Activated CD8-positive, alpha-beta memory T cell treated with anti-CD3 and anti-CD28 coated beads for 36 hours (primary cell): Measurements from ENCODE around the gene FAM204A. TPM values are rescaled to one million over a fixed set of nuclear protein-coding genes. Genes with fewer than 3 reads are reported as not detected.

ENCODE experiments used
- CTCF ChIA-PET: fragments of 350-600 bp; sonication (Branson Sonifier 250); formaldehyde crosslinking; loops from one replicate; lab custom pipeline; 2021; ENCODE audit warnings: antibody characterized with exemption; lab: Charles Lee
- POLR2A ChIA-PET: fragments of 350-600 bp; sonication (Branson Sonifier 250); formaldehyde crosslinking; loops from one replicate; lab custom pipeline; 2021; ENCODE audit warnings: antibody characterized with exemption; lab: Charles Lee
- total RNA-seq, 2 experiments: library from RNA; stranded (reverse); gene quantifications; one replicate each; pipeline ENCODE4 v1.2.3, GENCODE V29; 2021

FAM204A gene
- total RNA-seq, 2 experiments from 2014 or later, result 60.9 to 71.1 TPM

DNA sequence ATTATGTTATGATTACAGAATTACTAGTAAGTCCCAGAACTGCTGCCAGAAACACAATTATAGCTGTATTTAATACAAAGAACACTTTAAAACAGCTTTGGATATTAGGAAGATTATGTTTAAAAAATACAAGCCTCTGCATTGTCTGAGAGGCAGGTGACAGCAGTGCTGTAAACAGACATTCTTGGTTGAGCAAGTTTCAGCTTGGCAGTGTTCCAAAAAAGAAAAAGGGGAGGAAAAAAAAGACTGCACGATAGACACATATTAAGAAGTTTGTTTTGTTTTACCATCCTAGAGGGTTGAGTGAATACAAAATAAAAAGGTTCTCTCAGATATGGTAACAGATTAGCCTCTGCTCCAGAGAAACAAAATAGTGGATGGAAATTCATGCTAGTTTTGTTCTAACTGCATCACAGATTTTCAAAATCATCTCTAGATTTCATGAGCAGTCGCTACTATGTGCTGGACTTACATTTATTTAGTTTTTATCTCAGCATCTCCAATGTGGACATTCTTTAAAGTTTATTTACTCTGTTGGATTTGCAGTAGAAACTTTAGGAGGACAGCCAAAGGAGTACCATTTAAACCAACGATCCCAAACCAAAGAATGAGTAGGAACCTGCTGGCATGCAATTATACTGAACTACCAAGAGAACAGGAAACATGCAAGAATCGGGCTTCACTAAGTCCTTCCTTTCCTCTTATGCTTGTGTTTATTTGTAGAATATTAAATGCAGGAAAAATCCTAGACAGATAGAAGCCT lies 9.0 kb downstream of the FAM204A start:
- CTCF ChIA-PET, result no interaction called here
- POLR2A ChIA-PET, result interaction anchor here (0.9 kb wide), 1 partner anchor 680 kb away, joined by 17 read pairs; no protein-coding TSS in a partner anchor

DNA sequence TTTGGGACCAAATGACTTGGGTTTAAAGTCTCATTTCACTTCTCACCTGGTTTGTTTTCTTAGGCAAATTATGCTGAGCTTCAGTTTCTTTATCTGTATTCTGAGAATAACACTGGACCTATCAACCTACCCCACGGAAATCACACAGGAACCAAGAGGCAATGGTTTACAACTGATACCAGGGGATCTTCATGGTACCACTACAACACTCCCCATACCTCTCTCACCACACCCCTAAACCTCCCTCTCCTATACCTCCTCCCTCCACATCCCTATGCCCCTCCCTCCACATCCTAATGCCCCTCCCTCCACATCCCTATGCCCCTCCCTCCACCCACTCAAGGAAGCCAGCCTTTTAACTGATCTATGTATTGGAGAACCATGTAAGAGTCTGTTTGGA lies 9.9 kb downstream of the FAM204A start:
- CTCF ChIA-PET, result interaction anchor here (0.6 kb wide), 1 partner anchor 18 kb away, joined by 4 read pairs; no protein-coding TSS in a partner anchor
- POLR2A ChIA-PET, result interaction anchor here (0.9 kb wide), 1 partner anchor 679 kb away, joined by 17 read pairs; no protein-coding TSS in a partner anchor

DNA sequence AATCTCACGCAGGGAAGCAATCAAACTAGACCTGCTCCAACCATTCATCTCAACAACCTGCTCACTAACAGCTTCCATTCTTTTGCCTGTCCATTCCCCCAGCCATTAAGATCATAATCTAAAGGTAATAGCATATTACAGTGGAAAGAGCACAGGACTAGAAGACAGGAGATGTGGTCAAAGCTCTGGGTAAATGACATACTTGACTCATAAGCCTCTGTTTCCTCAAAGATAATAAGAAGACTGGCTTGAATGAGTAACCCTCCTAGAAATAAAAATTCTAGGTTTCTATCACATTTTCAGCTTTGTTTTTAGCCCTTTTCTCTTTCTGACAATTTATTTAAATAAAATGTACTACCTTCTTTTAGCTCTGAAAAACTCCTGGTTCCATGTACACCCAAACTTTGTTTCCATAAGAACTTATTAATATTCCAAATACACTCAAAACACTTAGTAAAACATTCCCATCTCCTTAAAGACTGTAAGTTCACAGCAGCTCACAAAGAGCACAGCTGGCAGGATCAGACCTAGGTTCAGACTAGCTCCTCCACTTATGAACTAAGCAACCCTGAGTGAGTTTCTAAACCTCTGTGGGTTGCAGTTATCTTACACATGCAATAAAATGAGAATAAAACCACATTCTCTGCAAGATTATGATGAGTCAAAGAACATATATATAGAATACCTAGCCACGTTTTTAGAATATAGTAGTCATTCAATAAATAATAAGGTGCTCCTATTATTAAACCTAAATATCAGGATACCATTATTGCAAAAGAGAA lies 11.6 kb downstream of the FAM204A start:
- POLR2A ChIA-PET, result interaction anchor here (1.0 kb wide), 1 partner anchor 11 kb away, joined by 3 read pairs; the partner anchor contains the start of gene FAM204A
- CTCF ChIA-PET, result no interaction called here

DNA sequence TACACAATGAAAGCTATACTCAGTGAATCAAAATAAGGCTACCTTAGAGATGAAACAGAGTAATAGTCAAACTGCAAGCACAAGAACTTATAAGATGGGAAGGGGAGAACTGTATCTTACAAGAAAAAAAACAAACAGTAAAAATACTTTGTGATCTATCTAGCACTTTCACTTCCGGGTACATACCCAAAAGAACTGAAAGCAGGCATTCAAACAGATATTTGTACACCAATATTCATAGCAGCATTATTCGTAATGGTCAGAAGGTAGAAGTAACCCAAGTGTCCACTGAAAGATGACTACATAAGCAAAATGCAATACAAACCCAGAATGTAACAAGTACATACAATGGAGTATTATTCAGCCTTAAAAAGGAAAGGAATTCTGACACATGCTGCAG lies 18.0 kb downstream of the FAM204A start:
- ChIA-PET CTCF (no interaction called here), POLR2A (no interaction called here)

DNA sequence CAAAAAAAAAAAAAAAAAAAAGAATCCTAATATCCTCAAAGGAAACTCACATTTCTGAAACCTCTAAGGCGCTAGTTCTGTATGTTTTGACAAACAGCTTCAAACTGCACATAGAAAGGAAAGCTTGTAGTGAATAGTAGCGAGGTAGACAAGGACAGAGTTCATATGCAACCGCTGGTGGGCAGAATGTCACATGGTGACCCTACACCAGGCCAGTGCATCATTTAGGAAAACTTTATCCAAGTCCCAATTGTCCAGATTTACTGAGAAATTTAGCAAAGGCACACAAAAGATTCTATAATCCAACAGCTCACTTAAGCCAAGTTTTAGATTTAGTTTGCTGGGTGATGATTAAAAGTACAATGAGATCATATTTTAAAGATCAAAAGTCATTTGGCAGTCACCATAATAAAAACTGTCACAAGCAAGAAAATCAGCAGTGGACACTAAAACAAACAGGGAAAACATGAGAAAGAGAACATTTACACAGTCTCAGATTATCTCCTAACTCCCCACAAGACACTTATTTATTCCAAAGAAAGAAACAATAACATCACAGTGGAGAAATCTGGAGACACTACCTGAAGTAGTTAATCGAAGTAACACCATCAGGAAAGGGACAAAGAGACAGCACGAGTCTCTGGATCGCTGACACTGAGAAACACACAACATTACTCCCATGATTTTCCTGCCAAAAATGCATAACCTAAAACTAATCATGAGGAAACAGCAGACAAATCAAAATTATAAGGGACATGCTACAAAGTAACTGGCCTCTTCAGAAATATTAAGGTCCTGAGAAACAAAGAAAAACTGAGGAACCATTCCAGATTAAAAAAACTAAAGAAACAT lies 20.2 kb downstream of the FAM204A start:
- POLR2A ChIA-PET, result no interaction called here
- CTCF ChIA-PET, result interaction anchor here (0.7 kb wide), 1 partner anchor 9 kb away, joined by 3 read pairs; no protein-coding TSS in a partner anchor

DNA sequence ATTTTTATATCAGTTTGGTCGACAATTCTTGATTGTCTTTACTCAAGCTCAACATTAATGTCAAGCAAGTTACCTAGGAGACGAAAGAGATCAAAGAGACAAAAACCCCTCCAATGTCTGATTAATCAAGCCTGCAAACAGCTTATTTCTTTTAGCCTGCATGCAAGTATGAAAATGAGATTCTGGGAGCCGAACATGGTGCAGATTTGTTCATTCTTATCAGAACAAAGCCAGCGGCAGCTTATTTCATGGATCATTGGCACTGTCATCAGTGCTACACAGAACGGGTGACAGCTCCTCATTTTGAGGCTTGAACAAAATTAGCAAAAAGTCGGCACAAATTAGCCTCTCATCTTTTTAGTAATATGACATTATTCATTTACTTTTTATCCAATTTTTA lies 26.5 kb downstream of the FAM204A start:
- POLR2A ChIA-PET, result no interaction called here
- CTCF ChIA-PET, result interaction anchor here (0.6 kb wide), 1 partner anchor 128 kb away, joined by 3 read pairs; no protein-coding TSS in a partner anchor

DNA sequence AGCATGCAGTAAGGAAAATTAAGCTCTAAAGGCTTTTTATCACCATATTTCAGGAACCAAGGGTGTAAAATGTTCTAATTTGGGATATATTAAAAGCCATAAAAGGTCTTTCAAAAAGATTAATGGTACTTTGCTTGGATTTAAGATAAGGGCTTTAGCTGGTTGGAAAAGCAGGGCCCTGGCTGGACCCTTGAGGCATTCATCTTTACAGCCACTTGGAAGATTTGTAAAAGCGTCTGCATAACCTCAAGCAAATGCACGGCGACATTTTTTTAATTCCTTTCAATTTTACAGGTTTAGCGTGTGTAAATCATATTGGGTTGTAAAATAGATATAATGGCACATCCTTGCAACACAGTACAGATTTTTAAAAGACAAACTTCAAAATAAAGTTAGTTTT lies 27.2 kb downstream of the FAM204A start:
- ChIA-PET CTCF (no interaction called here), POLR2A (no interaction called here)

DNA sequence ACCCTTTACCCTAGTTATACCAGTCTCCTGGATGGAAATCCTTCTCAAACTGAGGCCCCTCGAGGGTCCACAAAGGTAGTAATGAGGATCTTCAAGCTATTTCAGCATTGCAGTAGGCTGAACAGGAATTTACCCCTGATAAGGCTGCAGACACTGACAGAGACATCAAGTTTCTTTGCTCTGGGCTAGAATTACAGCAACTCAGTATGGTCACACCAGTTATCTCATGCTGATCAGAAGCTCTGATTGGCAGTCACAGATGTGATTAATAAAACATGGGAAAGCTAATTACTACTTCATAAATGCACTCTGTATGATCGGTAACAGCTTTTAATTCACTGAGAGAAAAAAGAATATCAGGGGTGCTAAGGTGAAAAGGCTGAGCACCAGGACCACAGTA lies 30.6 kb downstream of the FAM204A start:
- CTCF ChIA-PET, result no interaction called here
- POLR2A ChIA-PET, result no interaction called here

DNA sequence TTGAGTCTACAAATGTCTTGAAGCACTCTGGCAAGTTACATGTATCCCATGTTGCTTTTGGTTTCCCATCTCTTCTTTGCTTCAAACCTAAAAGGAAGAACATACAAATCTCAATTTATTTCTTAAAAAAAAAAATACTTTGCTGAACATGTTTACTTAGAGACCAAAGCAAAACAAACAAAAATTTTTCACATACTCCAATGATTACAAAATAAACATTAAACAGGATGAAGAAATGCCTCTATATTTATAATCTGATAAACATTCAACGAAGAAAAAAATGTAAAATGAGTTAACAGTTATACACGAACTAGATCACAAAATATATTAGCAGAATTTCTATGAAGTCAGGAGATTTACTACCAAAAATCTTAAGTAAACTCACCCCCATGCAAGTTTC lies 31.3 kb downstream of the FAM204A start:
- ChIA-PET POLR2A (no interaction called here), CTCF (no interaction called here)

DNA sequence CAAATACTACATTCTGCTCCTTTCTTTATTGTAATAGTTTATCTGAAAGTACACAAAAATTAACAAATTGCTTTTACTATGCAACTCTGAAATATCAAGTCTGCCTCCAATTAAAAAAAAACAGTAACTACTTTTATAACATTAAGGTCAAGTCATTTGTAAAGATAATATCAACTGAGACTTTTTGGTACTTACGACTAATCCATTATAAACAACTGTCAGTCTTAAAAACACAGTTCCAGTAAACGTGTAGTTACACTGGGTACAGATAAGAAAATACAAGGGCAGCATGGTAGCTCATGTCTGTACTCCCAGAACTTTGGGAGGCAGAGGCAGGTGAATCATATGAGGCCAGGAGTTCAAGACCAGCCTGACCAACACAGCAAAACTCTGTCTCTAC lies 32.2 kb downstream of the FAM204A start:
- ChIA-PET POLR2A (no interaction called here), CTCF (interaction anchor here (0.7 kb wide), 1 partner anchor 1845 kb away, joined by 3 read pairs; no protein-coding TSS in a partner anchor)

DNA sequence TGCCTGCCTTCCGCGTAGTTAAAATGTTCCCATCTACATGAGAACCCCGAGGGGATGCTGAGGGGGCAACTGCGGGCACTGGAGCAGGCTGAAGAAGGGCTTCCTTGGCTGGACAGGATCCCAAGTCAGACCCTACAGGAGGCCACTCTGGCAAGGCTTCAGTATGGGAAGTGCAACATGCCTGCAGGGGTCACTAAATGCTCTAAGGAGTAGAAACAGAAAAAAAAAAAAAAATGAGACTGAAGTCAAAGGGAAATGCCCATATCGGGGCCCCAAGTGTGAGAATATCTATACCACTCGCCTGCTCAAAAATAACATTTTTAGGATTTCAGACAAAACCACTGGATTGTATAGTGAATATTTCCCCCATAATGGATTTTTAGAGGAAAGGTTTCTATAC lies 33.5 kb downstream of the FAM204A start:
- POLR2A ChIA-PET, result no interaction called here
- CTCF ChIA-PET, result no interaction called here

DNA sequence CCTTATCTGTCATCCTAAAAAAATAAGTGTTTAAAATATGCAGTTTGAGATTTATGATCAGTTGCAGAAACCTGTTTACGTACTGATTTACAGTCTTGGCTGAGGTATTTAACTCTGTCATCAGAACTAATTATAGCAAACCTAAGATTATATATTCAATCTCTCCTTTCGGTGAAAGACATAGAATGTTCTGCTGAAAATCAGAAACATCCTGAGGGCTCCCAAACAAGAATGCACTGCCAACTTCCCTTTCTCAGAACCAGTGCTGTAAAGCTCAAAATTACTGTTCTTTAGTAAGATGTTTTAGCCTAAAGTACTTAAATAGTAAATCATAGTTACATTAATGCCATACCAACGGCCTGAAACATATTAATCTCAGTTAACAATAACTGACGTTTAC lies 34.3 kb downstream of the FAM204A start:
- POLR2A ChIA-PET, result no interaction called here
- CTCF ChIA-PET, result no interaction called here

DNA sequence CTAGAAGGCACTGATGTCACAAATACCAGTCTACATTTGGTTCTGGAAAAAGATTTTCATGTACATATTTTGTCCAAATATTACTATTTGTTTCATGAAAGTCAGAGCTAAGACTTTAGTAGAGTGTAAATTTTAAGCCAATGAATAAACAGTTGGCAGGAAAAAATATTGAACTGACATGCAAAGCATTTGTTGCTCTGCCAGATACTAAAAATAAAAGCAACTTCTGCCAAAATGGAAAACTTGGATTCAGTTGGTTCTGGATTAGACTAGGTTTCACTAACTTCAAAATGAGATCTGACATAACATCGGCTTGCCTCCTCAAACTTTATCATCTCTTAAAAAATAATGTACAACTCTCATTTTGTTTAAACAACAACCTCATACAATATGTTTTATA lies 34.9 kb downstream of the FAM204A start:
- ChIA-PET CTCF (no interaction called here), POLR2A (no interaction called here)

DNA sequence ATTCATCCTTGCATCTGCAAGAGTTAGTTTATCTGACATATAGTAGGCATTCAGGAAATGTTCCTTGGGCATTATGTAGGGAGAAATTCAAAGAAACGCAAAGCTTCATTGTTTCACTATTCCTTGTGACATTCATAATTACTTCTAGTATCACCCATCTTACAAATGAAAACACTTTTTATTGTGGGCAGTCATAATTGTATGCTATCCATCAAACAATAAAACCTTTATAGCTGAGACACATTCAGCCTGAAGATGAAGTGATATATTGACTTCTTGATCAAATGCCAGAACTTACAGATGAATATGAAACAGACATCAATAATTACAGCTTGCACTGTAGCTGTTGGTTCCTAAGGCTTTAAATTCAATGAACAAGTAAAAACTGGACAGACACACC lies 36.4 kb downstream of the FAM204A start:
- CTCF ChIA-PET, result no interaction called here

DNA sequence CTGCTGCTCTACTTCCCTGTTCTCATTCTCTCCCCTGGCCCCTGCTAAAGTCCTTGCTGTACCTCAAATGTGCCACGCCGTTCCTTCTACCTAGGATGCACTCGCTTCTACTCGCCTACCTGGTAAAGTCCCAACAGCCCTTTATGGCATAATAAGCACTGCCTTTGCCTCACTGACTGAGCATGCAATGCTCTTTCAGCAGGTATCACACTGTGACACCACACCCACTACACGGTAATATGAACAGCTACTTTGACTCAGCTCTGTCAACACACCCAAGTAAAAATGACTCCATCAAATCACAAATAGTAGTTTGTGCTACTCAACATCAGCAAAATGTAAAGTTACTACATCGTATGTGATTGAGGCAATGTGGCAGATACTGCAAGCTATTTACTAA lies 37.6 kb downstream of the FAM204A start:
- ChIA-PET CTCF (no interaction called here), POLR2A (no interaction called here)

More for the DNA sequence above, 36.4 kb downstream of the FAM204A start:
- POLR2A ChIA-PET, result no interaction called here

DNA sequence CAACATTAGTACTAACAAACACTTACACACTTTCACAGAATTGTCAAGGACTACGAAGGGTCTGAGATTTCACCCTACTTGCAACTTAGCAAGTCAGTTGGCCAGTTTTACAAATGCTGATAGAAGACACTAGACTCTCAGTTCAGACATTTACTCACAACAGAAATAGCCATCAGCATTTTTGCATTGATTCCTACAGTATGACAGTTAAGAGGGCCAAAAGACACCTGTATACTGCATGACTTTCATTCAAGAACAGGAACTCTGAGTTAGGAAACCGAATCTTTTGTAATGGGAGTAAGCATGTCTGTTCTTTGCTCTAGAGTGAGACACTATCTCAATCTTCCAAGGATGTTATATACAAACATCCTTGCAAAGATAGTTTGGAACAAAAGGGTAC lies 40.9 kb downstream of the FAM204A start:
- ChIA-PET CTCF (no interaction called here), POLR2A (no interaction called here)

DNA sequence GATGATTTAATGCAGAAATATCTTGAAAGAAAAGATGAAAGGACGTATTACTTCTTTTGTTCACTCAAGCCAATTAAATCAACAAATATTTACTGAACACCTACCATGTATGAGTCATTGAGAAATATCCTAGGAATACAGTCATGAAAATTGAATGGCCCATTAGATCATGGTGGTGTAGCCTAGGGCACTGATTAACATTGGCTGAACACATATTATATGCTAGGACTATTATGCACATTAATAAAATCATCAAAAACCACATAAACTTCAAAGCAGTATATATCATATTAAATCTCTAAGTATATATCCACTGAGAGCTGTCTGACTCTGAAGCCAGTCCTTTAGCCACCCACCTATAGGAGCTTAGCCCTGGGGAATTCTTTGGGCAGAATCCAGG lies 41.8 kb downstream of the FAM204A start:
- CTCF ChIA-PET, result no interaction called here
- POLR2A ChIA-PET, result no interaction called here

DNA sequence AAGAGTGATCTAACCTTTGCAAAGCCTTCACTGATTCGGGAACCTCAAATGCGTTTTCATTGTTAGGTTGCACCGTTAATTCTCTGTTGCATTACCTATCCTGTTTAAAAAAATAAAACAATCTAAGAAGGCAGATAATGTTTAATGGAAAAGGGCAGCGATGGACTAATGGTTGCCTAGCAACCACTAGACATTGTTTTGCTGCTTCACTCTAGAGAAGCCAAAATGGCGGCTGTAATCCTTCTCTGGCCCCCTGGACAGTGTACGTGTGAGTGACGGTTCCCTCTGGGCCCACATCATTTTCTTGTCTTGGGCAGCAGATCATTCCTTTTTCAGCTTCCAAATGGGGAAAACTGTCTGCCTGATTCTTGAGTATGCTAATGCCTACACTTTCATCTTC lies 43.3 kb downstream of the FAM204A start:
- CTCF ChIA-PET, result no interaction called here

DNA sequence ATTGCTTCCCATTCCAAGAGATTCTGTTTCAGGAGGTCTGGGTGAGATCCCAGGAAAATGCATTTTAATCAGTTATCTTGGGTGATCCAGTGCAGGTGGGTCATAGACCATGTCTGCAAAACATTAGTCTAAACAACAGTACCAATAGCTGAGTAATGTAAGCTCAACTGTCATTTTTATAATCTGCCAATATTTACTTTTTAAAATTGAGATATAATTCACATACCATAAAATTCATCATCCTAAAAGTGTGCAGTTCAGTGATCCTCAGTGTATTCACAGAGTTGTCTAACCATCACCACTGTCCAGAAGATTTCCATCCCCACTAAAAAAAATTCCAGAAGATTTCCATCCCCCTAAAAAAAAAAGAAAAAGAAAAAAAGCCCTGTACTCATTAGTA lies 51.0 kb downstream of the FAM204A start:
- ChIA-PET POLR2A (no interaction called here), CTCF (no interaction called here)

More for the DNA sequence above, 43.3 kb downstream of the FAM204A start:
- POLR2A ChIA-PET, result no interaction called here
